T-helper 1 cell (primary cell): Measurements from ENCODE around the gene SLC9B2.

Source experiments
- DNase-seq, 5 donors: peaks; one replicate each; pipeline ENCODE4 v3.0.0-alpha.2; 2012 to 2020
- total RNA-seq, 4 donors: gene quantifications; one replicate each; lab custom pipeline; 2026; lab: John Stamatoyannopoulos, UW

The SLC9B2 gene, protein sequence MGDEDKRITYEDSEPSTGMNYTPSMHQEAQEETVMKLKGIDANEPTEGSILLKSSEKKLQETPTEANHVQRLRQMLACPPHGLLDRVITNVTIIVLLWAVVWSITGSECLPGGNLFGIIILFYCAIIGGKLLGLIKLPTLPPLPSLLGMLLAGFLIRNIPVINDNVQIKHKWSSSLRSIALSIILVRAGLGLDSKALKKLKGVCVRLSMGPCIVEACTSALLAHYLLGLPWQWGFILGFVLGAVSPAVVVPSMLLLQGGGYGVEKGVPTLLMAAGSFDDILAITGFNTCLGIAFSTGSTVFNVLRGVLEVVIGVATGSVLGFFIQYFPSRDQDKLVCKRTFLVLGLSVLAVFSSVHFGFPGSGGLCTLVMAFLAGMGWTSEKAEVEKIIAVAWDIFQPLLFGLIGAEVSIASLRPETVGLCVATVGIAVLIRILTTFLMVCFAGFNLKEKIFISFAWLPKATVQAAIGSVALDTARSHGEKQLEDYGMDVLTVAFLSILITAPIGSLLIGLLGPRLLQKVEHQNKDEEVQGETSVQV
- total RNA-seq: 13.0 to 19.4 (median 16.2) reads per million in 4 donors

- DNase-seq: peak in 1 of 5 donors; percentile 67
Measured at GRCh38 chr4:103076747-103077347, at the start of gene SLC9B2. SLC9B2 (minus strand) TSS chr4:103076761; CDS start chr4:103067550, 9,211 bp downstream.

DNA sequence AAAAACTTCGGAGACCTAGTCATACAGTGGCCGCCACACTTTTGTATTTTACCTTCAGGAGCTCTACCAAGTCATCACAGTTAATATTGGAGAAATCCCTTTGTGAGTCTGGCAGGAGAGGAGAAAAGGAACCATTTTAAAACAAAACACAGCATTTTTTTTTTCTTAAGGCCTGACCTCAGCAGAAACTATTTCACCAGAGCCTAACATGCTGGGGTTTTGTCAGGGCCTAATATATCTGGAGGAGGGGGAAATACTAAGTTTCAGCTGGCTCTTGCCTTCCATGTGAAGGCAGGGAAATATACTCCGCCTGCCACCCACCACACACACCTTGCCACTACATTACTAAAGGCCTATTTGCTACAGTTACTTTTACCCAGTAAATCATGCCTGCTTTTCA, 49.6 kb upstream of the SLC9B2 start:
- DNase-seq: no peak

DNA sequence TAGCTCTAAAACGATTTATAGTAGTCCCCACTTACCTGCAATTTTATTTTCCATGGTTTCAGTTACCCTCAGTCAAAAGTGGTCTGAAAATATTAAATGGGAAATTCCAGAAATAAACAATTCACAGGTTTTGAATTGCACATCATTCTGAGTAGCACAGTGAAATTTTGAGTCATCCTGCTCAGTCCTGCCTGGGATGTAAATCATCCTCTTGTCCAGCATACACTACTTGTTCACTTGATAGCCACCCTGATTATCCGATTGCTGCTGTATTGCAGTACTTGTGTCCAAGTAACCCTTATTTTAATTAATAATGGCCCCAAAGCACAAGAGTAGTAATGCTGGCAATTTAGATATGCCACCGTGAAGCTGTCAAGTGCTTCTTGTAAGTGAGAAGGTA, 46.6 kb upstream of the SLC9B2 start:
- DNase-seq: no peak

DNA sequence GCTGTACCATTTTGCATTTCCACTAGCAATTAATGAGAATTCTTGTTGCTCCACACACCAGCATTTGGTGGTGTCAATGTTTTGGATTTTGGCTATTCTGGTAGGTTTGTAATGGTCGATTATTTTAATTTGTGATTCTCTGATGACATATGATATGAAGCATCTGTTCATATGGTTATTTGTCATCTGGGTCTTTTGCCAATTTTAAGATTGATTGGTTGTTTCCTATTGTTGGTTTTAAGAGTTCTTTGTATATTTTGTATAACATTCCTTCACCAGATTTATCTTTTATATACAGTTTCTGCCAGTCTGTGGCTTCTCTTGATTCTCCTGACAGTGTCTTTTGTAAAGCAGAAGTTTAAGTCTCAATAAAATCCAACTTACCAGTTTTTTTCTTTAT, 41.6 kb upstream of the SLC9B2 start:
- DNase-seq: no peak

DNA sequence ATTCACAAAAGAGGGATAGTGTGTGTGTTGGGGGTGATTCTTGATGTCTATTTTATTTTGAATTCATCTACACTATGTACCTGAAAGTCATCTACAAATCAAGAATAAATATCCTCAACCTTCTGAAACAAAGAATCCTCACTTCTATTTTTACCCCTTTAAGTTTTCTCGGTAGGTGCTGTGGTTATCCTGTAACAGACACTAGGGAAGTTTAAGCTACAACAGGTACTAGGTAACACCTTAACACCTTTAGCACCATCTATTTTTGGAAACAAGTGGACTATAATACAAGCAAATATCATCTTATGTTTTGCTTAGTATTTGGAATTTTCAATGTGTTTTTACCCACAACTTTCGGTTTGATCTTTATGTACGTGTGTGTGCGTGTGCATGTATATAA, 35.0 kb upstream of the SLC9B2 start:
- DNase-seq: no peak

GRCh38 chr4:103108542-103108941, 32.0 kb upstream of the SLC9B2 start:
- no peak for DNase-seq

DNA sequence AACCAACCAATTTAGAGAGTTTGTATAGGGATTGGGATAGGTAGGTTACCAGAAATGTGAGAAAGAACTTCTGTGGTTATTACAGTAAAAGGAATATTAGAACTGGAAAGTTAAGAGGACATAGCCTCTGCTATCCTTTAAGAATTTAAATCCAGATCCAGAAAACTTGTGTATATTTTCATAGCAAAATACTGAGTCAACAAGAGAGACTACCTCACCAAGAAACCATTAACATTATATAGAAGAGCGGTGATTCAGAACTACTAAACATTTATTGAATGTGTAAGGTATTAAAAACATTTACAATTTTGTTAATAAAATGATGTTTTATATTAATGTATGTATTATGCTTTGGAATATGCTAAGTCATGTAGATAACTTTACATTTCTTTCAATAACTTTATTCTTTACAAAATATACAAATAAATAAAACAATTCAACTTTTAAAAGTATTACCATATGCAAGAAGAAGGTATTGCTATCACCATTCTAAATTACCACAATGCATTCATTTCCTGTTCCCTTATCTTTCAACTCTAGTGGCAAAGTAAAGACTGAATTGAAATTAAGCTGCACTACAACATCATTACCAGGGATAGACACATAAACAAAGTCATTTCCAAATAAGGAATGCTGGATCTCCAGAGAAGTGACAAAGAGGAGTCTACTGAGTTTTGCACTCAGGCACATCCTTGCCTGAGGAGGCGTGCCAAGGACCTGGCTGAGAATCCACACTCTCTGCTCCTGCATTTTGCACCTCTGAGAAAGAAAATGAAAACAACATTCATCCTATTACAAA, 29.2 kb upstream of the SLC9B2 start:
- no peak for DNase-seq

DNA sequence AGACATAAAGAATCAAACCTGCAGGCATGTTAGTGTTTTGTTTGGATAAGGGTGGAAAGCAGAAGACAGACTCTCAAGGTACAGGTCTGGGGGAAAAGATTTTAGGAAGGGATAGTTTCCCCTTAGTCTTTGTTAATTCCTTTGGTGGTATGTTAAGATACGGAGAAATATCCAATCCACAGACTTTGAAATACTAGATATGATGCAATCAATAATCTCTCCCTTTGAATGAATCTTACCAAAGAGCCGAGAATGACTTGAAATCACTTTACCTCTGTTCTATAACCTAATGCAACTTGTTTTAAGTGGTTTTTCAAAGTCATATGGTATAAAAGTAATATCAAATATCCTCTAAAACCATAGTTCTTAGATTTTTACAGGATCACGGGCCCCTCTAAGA, 28.3 kb upstream of the SLC9B2 start:
- DNase-seq: no peak

GRCh38 chr4:103100691-103101090, 24.1 kb upstream of the SLC9B2 start:
- DNase-seq: no peak

GRCh38 chr4:103099691-103100392, 23.3 kb upstream of the SLC9B2 start, which contains the start of gene BDH2:
BDH2 (minus strand) TSS chr4:103099834; CDS start chr4:103096254, 3,580 bp downstream.
- DNase-seq: peak in 4 of 5 donors; percentile 17 to 84 (median 40)

DNA sequence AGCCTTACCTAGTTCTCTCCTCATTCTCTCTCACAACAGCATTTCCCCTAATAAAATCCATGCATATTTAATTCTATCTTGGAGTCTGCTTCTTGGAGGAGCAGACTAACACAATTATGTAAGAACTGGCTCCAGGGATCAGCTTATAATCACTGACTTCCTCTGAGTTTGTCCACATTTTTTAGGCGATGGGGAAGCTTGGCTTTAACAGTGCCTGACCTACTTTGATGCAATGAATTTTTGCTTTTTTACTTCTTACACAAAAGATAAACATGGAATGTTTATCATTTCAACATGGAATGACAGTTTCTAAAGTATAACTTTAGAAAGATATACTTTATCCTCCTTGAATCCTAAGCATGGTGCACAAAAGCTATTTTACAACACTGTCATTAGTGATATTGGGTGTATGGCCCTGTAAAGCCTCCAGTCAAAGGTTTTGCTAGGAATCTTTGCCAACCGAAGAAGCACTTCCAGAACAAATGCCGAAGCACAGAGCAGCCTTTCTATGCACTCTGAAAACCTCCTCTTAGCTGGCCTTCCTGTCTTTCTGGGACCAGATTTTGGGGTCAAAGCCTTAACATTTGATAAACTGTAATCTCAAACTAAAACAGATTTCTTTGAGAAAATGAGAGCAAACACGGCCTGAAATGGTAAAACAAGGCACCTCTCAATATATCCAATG, 22.3 kb upstream of the SLC9B2 start:
- no peak for DNase-seq

- DNase-seq: no peak
Measured at GRCh38 chr4:103098341-103098740, 21.8 kb upstream of the SLC9B2 start.

- DNase-seq: no peak
Measured at GRCh38 chr4:103097112-103097511, 20.6 kb upstream of the SLC9B2 start.

DNA sequence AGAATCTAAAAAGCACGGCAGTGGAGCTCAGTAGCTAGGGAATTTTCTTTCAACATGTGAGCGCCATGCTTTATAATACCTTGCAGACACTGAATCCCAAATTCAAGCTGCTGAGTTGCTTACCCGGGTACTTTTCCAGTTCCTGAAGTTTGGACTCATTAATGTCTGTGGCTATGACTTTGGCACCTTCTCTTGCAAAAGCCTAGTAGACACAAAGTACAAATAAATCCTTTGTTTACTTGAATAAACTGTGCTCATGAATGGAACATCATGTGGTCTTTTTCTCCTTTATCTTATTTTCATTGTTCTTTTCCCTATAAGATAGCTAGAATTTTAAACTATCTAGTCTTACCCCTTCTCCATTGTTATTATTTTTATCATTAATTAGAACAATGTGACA, 18.5 kb upstream of the SLC9B2 start:
- DNase-seq: no peak

GRCh38 chr4:103092245-103092644, 15.7 kb upstream of the SLC9B2 start:
- DNase-seq: no peak

DNA sequence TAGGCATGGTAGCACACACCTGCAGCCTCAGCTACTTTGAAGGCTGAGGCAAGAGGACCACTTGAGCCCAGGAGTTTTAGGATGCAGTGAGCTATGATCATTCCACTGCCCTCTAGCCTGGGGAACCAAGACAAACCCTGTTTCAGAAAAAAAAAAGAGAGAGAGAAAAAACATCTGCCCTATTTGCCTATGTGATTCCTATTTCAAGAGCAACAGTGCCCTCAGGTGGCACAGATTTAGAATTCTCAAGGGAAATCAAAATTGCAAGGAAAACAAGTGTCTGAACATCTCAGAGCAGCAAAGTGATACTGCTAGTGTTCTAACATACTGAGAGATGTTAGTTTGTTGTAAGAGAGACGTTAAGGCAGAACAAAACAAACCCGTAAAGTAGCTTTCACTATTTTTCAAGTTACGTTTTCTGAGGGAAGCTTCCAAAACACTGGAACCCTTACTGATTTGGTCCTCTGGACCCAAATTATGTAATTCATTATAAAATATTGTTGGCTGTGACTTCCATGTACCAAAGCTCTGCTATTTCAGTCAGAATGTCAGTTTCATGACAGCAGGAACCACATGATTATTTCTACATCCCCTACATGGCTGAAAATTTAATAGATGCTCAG, 15.2 kb upstream of the SLC9B2 start:
- DNase-seq: peak in 3 of 5 donors; percentile 24 to 79 (median 24)

DNA sequence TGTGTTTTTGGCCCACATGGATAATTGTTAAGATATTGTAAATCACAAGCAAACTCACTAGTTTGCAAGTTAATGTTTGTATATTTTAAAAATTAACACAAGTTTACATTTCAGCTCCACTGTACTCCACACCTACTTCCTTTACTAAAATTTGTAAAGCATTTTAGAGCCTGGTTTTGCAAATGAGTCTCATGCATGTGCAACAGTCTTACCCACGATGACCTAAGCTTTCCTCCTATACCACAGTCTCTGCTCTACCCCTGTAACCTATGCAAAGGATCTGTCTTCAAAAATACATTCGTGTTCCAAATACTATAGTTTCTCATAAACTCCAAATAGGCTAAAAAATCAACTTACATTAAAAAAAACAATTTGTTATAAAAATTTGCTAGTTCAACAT, 12.9 kb upstream of the SLC9B2 start:
- peak in 1 of 5 donors; percentile 18 for DNase-seq

DNA sequence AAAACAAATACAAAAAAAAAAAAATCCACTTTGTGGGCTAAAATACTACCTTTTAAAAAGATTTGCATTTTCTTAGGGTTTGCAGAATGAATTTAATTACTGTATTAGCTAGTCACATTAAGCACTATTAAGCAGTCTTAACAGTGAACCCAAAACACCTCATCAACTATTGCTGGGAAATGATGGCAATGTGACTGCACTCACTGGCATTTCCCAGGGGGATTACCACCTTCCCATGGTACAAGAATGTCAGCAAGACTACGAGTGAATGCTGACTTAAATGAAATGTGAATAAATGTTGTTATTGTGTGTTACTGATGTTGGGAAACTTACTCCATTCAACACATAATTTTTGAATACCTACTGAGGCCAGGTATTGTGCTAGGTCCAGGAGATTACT, 10.0 kb upstream of the SLC9B2 start:
- no peak for DNase-seq

DNA sequence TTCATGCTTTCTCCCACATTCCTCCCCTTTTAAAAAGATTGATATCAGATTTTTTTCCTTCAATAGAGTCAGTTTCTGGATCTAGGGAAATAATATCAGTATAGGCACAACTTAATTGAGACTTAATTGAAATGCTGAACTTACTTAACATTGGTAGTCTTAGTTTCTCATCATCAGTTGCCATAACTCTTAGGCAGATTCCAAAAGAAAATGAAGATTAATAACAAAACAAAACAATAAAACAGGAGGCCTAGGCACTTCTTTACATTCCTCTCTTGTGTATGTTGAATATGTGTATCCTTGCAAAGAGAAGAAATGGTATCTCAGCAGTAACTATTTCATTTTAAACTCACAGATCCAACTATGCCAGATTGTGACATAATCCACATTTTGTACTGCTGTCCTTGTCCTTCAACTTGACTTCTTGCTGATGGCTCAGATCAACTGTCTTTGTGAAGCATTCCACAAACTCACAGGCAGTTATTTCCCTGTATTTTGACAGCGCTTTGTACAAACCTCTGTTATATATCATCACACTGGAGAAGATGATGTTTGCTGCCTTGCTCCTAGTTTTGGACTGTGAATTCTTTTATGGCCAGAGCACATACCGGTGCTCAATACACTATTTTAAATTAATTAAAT, 9.1 kb upstream of the SLC9B2 start:
- DNase-seq: no peak

- no peak for DNase-seq
Measured at GRCh38 chr4:103079621-103080020, 3.1 kb upstream of the SLC9B2 start.
